ENCODE results near the gene MYBBP1A. TPM values are rescaled to one million over a fixed set of nuclear protein-coding genes. Genes with fewer than 3 reads are reported as not detected.
A peak's percentile ranks its signal among the peaks of the same experiment; 100 is the strongest.

Gene MYBBP1A
- total and polyA plus RNA-seq, 2 of the 4 experiments (the other 2 are of a cell fraction), result 22.6 to 45.9 TPM

DNA sequence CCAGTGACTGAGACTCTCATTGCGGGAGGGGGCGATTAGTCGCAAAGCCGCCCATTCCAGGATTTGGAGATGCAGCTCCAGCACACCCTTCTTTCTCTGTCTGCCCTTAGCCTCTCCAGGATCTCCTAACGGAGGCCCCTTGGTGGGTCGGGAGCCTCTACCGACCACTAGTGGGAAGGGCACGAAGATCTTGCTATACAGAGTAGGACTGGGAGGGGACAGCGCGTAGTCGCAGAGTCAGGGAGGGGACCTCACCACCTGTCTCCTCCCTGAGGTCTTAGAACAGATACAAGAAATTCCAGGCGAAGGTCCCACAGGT is 28.6 kb upstream of the MYBBP1A start:
- no peak overlapping the region for H3K9ac ChIP-seq (ENCODE audit: low read depth, low read length)
- no peak overlapping the region for H2BK120ac ChIP-seq (ENCODE audit: low read depth, low read length)
- DNase-seq, result no peak
- dilution Hi-C loops (cut with HindIII; ENCODE audit: low sequenced_read_pairs, unreplicated experiment), result no loop called here
- TF ChIP-seq, protein P1, sequence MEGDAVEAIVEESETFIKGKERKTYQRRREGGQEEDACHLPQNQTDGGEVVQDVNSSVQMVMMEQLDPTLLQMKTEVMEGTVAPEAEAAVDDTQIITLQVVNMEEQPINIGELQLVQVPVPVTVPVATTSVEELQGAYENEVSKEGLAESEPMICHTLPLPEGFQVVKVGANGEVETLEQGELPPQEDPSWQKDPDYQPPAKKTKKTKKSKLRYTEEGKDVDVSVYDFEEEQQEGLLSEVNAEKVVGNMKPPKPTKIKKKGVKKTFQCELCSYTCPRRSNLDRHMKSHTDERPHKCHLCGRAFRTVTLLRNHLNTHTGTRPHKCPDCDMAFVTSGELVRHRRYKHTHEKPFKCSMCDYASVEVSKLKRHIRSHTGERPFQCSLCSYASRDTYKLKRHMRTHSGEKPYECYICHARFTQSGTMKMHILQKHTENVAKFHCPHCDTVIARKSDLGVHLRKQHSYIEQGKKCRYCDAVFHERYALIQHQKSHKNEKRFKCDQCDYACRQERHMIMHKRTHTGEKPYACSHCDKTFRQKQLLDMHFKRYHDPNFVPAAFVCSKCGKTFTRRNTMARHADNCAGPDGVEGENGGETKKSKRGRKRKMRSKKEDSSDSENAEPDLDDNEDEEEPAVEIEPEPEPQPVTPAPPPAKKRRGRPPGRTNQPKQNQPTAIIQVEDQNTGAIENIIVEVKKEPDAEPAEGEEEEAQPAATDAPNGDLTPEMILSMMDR (conservative IDR thresholded peaks at IDR 0.05; ENCODE audit: low read depth, low read length), result peak; percentile 18; the same call in 1 of the 2 replicates
- TF ChIP-seq, protein P2, sequence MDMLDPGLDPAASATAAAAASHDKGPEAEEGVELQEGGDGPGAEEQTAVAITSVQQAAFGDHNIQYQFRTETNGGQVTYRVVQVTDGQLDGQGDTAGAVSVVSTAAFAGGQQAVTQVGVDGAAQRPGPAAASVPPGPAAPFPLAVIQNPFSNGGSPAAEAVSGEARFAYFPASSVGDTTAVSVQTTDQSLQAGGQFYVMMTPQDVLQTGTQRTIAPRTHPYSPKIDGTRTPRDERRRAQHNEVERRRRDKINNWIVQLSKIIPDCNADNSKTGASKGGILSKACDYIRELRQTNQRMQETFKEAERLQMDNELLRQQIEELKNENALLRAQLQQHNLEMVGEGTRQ (IDR thresholded peaks at IDR 0.05; ENCODE audit: low read depth, low read length), result no peak
- H2AK5ac ChIP-seq (ENCODE audit: low read depth, low read length), result no peak overlapping the region
- POLR2A ChIA-PET (ENCODE audit: unreplicated experiment), result no interaction called here
- 20% methylated on average over 1 of the region's 12 CpGs; no CpG with 5 or more reads in 1 of the 2 experiments for WGBS, 2 experiments (ENCODE audit: extremely low coverage in 2 of 2, insufficient read length in 1 of 2)
- no peaks in the 10 kb centered on the region for H3K79me1 ChIP-seq (ENCODE audit: low read depth in 1 of 2, low read length in 2 of 2)
- peaks cover 72% of the 10 kb centered on the region for H3K27me3 ChIP-seq (ENCODE audit: control insufficient read depth, insufficient read depth, low read length)
- H3K4me1 ChIP-seq (ENCODE audit: control insufficient read depth, insufficient read depth, low read length), result no peaks in the 10 kb centered on the region; the same call in 1 of the 2 replicates
- H3K18ac ChIP-seq (ENCODE audit: low read depth, low read length), result no peak overlapping the region
- no peak overlapping the region for H3K23ac ChIP-seq (ENCODE audit: low read depth, low read length)
- H4K5ac ChIP-seq (ENCODE audit: low read depth, low read length), result no peak overlapping the region
- CTCF ChIA-PET, result interaction anchor here (0.5 to 1.6 kb wide), 2 partner anchors 17 to 24 kb away, joined by 4 to 8 read pairs; no protein-coding TSS in a partner anchor
- no peak overlapping the region for H2AFZ ChIP-seq (replicated peaks; ENCODE audit: low read length, poor library complexity)
- H3K9me3 ChIP-seq (ENCODE audit: control insufficient read depth, insufficient read depth, low read length), result no peaks in the 10 kb centered on the region
- H3K27ac ChIP-seq (ENCODE audit: insufficient read depth, low read length), result no peak overlapping the region
- H3K56ac ChIP-seq (ENCODE audit: extremely low read depth, insufficient read depth, low read length), result no peak overlapping the region
- no peaks in the 10 kb centered on the region for H3K9me1 ChIP-seq (ENCODE audit: insufficient read depth, low read length)
- ATAC-seq (ENCODE audit: low read depth), result peak; percentile 72
- H2BK20ac ChIP-seq (ENCODE audit: low read depth, low read length), result no peak overlapping the region
- no peak overlapping the region for H3K14ac ChIP-seq (replicated peaks; ENCODE audit: low read depth, low read length)
- intact Hi-C loops (cut with micrococcal nuclease), result no loop called here
- no TSS peak for BruUV-seq (replicated peaks)
- H4K91ac ChIP-seq (ENCODE audit: insufficient read depth, low read depth, low read length), result no peak overlapping the region
- no peaks in the 10 kb centered on the region for H4K20me1 ChIP-seq (ENCODE audit: insufficient read depth, low read length)
- in situ Hi-C loops (cut with MboI; ENCODE audit: low sequenced_read_pairs), result no loop called here
- no peak overlapping the region; the same call in 1 of the 2 replicates for H3K4me2 ChIP-seq (ENCODE audit: low read depth, low read length)
- H2BK5ac ChIP-seq (ENCODE audit: low read depth, low read length, poor library complexity, severe bottlenecking), result no peak overlapping the region
- no peaks in the 10 kb centered on the region for H3K36me3 ChIP-seq (ENCODE audit: control insufficient read depth, insufficient read depth, low read length)
- H2BK15ac ChIP-seq (ENCODE audit: low read depth, low read length), result no peak overlapping the region
- H2AK9ac ChIP-seq (replicated peaks; ENCODE audit: low read depth, low read length, poor library complexity), result no peak overlapping the region
- H4K8ac ChIP-seq (ENCODE audit: low read depth in 2 of 2, low read length in 2 of 2), result no peak overlapping the region
- H3K4me3 ChIP-seq (ENCODE audit: insufficient read depth, low read depth, low read length), result no peak overlapping the region; the same call in 1 of the 2 replicates
- H3K4ac ChIP-seq (ENCODE audit: low read depth, low read length), result no peak overlapping the region
